Ectodermal cell (in vitro differentiated cells): ENCODE results near the gene IKZF4.
"Not testable (repeated sequence)": the region's sequence is repeated elsewhere in the genome, so short reads cannot be mapped to it uniquely, and the experiment has no call there.

Experiments
- H3K27ac ChIP-seq: 2 replicates; pipeline ENCODE4 v1.7.0; 2013; ENCODE audit warnings: mild to moderate bottlenecking, low read depth, low read length; ENCODE audit not compliant: insufficient read depth, poor library complexity, severe bottlenecking
- H3K27me3 ChIP-seq: 2 replicates; pipeline ENCODE4 v1.7.0; 2013; ENCODE audit warnings: mild to moderate bottlenecking, low read length; ENCODE audit not compliant: insufficient read depth, control insufficient read depth, poor library complexity, severe bottlenecking
- H3K36me3 ChIP-seq: one replicate; pipeline ENCODE4 v1.7.0; 2013; ENCODE audit warnings: low read length; ENCODE audit not compliant: control insufficient read depth, insufficient read depth
- H3K4me1 ChIP-seq: one replicate; pipeline ENCODE4 v1.7.0; 2013; ENCODE audit warnings: low read length; ENCODE audit not compliant: control insufficient read depth, insufficient read depth
- H3K4me3 ChIP-seq: 2 replicates; pipeline ENCODE4 v1.7.0; 2013; ENCODE audit warnings: low read depth, low read length, control low read depth; ENCODE audit not compliant: insufficient read depth
- H3K9me3 ChIP-seq: 2 replicates; pipeline ENCODE4 v1.7.0; 2013; ENCODE audit warnings: mild to moderate bottlenecking, low read length, moderate library complexity; ENCODE audit not compliant: control insufficient read depth
- WGBS, 2 experiments: methylation state at CpG; one replicate each; pipeline ENCODE4 v1.1.7; 2013; ENCODE audit warnings: missing lambda C conversion rate in 2 of 2; 5-methylcytosine and 5-hydroxymethylcytosine counted together

Gene IKZF4

DNA sequence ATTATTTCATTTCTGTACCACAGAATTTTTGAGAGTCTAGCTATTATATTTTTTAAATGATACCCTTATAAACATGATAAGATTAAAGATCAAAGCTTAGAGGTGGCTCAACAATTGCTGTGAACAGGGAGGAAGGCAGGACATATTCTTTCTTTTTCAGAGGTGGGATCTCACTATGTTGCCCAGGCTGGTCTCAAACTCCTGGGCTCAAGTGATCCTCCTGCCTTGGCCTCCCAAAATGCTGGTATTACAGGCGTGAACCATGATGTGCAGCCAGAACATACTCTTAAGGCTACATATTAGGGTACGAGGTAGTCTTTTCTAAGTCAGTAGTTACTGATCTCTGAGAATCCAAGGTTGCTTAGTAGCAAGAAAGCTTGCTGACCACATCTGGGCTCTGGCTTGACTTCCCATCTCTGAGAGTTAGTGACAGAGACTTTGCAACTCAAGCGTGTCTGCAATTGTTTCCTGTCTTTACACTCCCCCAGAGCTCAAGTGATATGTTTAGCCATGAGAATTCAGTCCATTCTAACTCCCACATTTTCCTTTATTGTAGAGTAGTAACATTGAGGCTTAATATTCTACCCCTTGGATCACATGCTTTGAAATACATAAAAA is 38.4 kb upstream of the IKZF4 start:
- Histone ChIP-seq H3K9me3 (no peaks in the 10 kb centered on the region), H3K4me1 (no peaks in the 10 kb centered on the region), H3K27me3 (no peaks in the 10 kb centered on the region), H3K4me3 (no peak overlapping the region), H3K36me3 (peaks cover 7% of the 10 kb centered on the region), H3K27ac (no peak overlapping the region)
- 93 to 95% methylated on average over 3 of the region's 3 CpGs for WGBS, 2 experiments

DNA sequence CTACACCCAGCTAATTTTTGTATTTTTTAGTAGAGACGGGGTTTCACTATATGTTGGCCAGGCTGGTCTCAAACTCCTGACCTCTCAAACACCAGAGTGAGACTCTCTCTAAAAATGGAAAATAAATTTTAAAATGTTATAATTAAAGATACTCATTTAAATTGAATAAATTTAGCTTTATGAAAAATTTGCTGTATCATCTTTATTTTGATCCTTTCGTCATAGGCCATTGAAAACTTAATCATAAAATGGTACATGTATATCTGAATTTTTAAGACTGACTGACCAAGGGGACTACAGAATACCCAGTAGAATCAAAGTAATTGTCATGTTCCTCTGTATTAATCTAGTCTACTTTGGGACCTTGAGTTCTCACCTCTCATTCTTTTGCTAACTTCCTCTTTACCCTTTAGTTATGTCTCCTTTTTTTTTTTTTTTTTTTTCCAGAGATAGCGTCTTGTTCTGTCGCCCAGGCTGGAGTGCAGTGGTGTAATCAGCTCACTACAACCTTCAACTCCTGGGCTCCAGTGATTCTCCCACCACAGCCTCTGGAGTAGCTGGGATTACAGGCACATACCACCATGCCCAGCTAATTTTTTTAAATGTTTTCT is 37.5 kb upstream of the IKZF4 start:
- H3K27ac ChIP-seq: no peak overlapping the region
- no peak overlapping the region for H3K4me3 ChIP-seq
- no peaks in the 10 kb centered on the region for H3K9me3 ChIP-seq
- no peaks in the 10 kb centered on the region for H3K4me1 ChIP-seq
- H3K27me3 ChIP-seq: no peaks in the 10 kb centered on the region
- WGBS, 2 experiments: 95 to 97% methylated on average over 3 to 4 of the region's 4 CpGs
- H3K36me3 ChIP-seq: peaks cover 7% of the 10 kb centered on the region

DNA sequence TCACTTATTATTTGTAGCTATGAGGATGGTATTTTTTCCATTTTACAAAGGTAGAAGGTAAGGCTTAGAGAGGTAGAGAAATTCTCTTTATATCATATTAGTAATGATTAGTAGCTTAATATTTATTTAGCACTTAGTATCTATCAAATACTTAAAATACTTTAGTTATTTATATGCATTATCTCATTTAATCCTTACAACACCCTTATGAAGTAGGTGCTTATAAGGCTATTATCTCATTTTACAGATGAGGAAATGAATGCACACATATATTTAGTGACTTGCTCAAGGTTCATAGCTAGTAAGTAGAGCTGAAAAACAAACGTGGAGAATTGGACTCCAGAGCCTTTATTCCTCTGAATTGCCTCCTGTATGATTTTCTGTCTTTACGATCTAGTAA is 36.0 kb upstream of the IKZF4 start:
- H3K9me3 ChIP-seq: no peaks in the 10 kb centered on the region
- H3K27me3 ChIP-seq: no peaks in the 10 kb centered on the region
- H3K27ac ChIP-seq: no peak overlapping the region
- H3K4me1 ChIP-seq: no peaks in the 10 kb centered on the region
- WGBS, 2 experiments: 94 to 95% methylated on average over 2 of the region's 2 CpGs
- H3K36me3 ChIP-seq: peaks cover 10% of the 10 kb centered on the region
- H3K4me3 ChIP-seq: no peak overlapping the region

DNA sequence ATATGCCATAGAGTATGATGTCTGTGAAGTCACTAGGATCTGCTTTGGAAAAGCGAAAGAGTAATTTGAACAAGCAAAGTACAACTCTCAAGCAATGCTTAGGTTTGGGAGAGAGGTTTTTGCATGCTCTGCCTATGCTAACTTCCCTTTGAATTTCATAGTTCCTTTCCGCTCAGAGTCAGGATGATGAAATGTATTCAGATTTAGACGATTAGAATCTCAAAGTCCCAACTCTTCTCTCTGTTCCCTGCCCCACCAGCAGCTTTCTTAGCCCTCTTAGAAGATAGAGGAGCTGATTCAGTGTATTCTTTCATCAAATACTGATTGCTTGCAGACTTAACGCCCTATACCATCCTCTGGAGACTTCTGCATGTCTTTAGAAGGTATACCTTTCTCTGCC is 35.5 kb upstream of the IKZF4 start:
- no peaks in the 10 kb centered on the region for H3K27me3 ChIP-seq
- no peak overlapping the region for H3K27ac ChIP-seq
- H3K9me3 ChIP-seq: no peaks in the 10 kb centered on the region
- WGBS, 2 experiments: 96 to 100% methylated on average over 4 of the region's 4 CpGs
- no peak overlapping the region for H3K4me3 ChIP-seq
- no peaks in the 10 kb centered on the region for H3K4me1 ChIP-seq
- peaks cover 13% of the 10 kb centered on the region for H3K36me3 ChIP-seq

DNA sequence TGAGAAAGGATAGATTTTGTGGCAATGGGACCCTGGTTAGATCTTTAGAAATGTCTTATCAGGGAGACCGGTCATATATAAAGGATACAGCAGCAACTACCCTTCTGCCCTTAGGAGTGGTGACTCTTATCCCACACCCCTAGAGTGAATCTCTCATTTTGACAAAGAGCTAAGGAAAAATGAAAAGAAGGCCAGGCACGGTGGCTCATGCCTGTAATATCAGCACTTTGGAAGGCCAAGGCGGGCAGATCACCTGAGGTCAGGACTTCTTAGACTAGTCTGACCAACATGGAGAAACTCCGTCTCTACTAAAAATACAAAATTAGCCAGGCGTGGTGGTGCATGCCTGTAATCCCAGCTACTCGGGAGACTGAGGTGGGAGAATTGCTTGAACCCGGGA is 34.9 kb upstream of the IKZF4 start:
- not testable (repeated sequence) for H3K9me3 ChIP-seq, H3K4me1 ChIP-seq, H3K4me3 ChIP-seq, H3K27me3 ChIP-seq, H3K27ac ChIP-seq
- H3K36me3 ChIP-seq: peaks cover 19% of the 10 kb centered on the region
- 90 to 95% methylated on average over 7 of the region's 7 CpGs for WGBS, 2 experiments

DNA sequence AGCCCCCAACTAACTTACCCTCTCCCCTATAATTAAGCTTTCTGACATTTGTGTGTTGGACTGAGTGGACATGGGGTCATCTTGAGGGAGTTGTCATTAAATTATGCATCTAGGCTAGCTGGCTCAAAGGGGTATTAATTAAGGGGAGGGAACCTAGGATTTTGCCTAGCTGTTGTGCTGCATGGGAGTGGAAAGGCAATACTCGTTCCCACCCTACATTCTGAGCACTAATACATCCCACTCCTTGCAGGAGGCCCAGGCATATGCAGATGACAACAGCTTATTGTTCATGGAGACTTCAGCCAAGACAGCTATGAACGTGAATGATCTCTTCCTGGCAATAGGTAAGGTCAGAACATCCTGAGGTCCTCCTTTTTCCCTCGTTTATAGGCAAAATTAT is 29.7 kb upstream of the IKZF4 start:
- Histone ChIP-seq H3K27me3 (no peaks in the 10 kb centered on the region), H3K36me3 (peaks cover 45% of the 10 kb centered on the region), H3K27ac (no peak overlapping the region), H3K9me3 (no peaks in the 10 kb centered on the region), H3K4me3 (no peak overlapping the region), H3K4me1 (no peaks in the 10 kb centered on the region)
- WGBS, 2 experiments: 94 to 97% methylated on average over 3 of the region's 3 CpGs

DNA sequence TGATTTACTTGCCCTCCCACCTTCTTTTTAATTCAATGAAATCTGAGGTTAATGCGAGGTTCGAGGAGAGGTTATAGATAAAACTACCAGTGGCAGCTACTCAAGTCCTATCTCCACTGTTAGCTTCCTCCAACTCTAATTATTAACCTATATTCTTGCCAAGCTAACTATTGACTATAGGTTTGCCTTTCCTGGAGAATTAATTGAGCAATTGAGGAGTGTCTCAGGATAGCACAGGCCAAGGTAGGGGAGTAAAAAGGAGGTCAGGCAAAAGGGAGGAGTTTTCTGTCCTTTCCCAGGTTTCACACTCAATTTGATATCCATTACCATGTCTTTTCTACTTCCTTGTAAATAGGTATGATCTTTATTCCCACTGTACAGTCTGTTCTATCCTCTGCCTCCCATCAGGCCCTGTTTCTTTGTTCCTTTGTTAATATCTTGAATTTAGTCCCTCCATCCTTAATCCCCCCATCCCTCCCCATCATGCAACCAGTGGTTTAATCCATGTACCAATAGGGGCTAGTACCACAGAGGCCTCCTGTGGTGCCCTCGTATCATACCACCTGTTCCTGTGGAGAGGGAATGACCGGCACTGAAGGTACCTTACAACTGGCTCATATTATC is 27.5 kb upstream of the IKZF4 start:
- H3K36me3 ChIP-seq: peaks cover 45% of the 10 kb centered on the region

DNA sequence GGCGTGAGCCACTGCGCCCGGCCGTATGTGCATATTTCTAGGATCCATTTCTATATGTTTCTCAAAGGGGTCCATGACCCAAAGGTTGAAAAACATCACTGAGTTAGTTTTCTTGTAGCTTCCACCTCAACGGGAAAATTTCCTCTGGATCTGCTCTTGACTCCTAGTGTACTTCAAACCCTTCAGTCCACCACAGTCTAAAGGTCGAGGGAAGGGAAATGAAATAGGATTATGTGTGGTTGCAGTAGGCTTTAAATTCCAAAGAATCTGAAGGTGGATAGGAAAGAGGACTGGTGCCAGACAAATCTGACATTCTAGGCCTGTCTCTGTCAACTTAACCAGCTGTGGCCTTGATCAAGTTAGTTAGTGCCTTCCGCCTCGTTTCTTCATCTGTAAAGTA is 25.5 kb upstream of the IKZF4 start:
- no peaks in the 10 kb centered on the region for H3K4me1 ChIP-seq
- no peaks in the 10 kb centered on the region for H3K9me3 ChIP-seq
- H3K36me3 ChIP-seq: peaks cover 32% of the 10 kb centered on the region
- WGBS, 2 experiments: 91 to 95% methylated on average over 8 of the region's 8 CpGs
- H3K4me3 ChIP-seq: no peak overlapping the region
- H3K27me3 ChIP-seq: no peaks in the 10 kb centered on the region
- H3K27ac ChIP-seq: no peak overlapping the region

More for the DNA sequence above, 27.5 kb upstream of the IKZF4 start:
- no peaks in the 10 kb centered on the region for H3K27me3 ChIP-seq
- no peaks in the 10 kb centered on the region for H3K4me1 ChIP-seq
- H3K4me3 ChIP-seq: no peak overlapping the region
- no peaks in the 10 kb centered on the region for H3K9me3 ChIP-seq
- WGBS, 2 experiments: 90 to 93% methylated on average over 4 of the region's 4 CpGs
- H3K27ac ChIP-seq: no peak overlapping the region

DNA sequence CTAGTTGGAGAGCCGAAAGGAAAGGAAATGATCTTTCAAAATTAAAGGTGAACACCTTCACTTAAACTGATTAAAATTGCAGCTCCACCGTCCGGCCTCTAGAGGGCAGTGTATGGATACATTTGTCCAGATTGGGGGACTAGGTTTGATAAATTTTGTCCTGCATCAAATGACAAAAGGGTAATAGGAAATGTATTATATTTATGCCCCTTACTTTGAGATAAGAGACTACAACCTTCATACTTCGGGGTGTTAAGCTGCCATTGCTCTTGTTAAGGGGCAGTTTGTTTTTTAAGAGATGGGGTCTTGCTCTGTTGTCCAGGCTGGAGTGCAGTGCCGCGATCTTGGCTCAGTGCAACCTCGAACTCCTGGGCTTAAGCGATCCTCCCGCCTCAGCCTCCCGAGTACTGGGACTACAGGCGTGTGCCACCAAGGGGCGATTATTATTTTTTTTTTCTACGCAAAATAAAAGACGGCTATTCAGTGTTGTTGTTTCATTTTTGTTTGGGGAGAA is 24.6 kb upstream of the IKZF4 start:
- WGBS, 2 experiments: 70 to 73% methylated on average over 13 to 14 of the region's 14 CpGs
- Histone ChIP-seq H3K27me3 (no peaks in the 10 kb centered on the region), H3K36me3 (peaks cover 23% of the 10 kb centered on the region), H3K4me3 (peak overlapping the region; percentile 76), H3K9me3 (no peaks in the 10 kb centered on the region), H3K4me1 (no peaks in the 10 kb centered on the region), H3K27ac (peak overlapping the region; percentile 1)

DNA sequence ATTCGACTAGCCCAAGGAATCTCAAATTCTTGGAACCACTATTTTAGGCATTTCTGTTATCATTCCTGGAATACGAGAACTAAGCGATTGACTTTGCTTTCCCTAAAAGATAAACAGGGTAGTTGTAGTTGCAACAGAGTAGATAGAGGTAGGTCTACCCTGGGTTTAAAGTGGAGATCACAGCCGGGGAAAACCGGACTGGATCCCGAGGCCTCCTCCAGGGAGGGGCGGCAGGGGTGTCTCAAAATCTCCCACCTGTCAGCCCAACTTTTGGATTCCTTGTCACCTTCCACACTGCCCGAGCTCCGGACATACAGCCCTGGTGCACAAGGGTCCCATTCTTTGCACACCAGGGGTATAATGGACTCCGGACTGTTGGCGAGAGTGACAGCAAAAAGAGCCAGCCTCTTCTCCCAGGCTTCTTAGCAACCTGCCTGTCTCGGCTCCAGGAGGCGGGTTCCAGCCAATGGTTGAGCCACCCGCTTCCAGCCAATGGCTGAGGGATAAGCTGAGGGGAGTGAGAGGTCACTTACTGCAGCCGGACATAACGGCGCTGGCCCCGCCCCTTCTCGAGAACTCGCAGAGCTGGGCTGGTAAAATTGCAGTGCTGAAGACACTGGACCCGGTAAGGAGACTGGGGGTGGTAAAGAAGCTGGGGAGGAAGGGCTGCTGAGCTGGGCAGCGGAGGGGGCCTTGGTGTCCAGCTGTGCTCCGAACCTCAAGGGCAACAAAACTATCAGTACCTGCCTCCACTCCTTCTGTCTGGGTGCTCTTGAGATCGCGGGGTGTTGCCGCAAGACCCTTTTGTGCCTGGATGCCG is 23.9 kb upstream of the IKZF4 start, which contains the start of gene SUOX:
Gene SUOX, plus strand, starts transcription at position 562 of the 820 bp plus-strand sequence. CDS start 4,946 bp downstream, outside the sequence.
- H3K27me3 ChIP-seq: no peaks in the 10 kb centered on the region
- peak within 1 kb of the TSS; percentile 76 for H3K4me3 ChIP-seq
- H3K9me3 ChIP-seq: no peaks in the 10 kb centered on the region
- peaks cover 21% of the 10 kb centered on the region for H3K36me3 ChIP-seq
- H3K4me1 ChIP-seq: no peaks in the 10 kb centered on the region
- H3K27ac ChIP-seq: peak within 1 kb of the TSS; percentile 1
- WGBS, 2 experiments: 11 to 12% methylated on average over 27 of the region's 27 CpGs
